Measurements from ENCODE around the gene USP7. TPM values are rescaled to one million over a fixed set of nuclear protein-coding genes. Genes with fewer than 3 reads are reported as not detected.
A peak's percentile ranks its signal among the peaks of the same experiment; 100 is the strongest.
"Not testable (repeated sequence)": the region's sequence is repeated elsewhere in the genome, so short reads cannot be mapped to it uniquely, and the experiment has no call there.

Gene USP7
- total RNA-seq, 1 donor from 2014 or later, result 136 TPM

GRCh38 chr16:8971416-8971815 lies 7.7 kb upstream of the USP7 start:
- Mint-ChIP-seq H3K4me1 (peaks cover 9% of the 10 kb centered on the region), H3K9me3 (no peaks in the 10 kb centered on the region), H3K36me3 (no peaks in the 10 kb centered on the region), H3K4me3 (no peak overlapping the region), H3K27ac (no peak overlapping the region), H3K27me3 (ENCODE audit: low read depth) (peaks cover 4% of the 10 kb centered on the region)
- TF ChIP-seq CTCF (IDR thresholded peaks at IDR 0.05; ENCODE audit: unreplicated experiment), result no peak
- DNase-seq (ENCODE audit: low spot score in 2 of 2, unreplicated experiment in 2 of 2), result no peak

- H3K4me3 Mint-ChIP-seq; H3K27me3 Mint-ChIP-seq (ENCODE audit: low read depth); H3K27ac Mint-ChIP-seq; H3K36me3 Mint-ChIP-seq; DNase-seq (ENCODE audit: low spot score in 2 of 2, unreplicated experiment in 2 of 2); H3K9me3 Mint-ChIP-seq; H3K4me1 Mint-ChIP-seq: not testable (repeated sequence)
Observed at GRCh38 chr16:8969202-8969897, 5.6 kb upstream of the USP7 start.

GRCh38 chr16:8968054-8968453 lies 4.3 kb upstream of the USP7 start:
- H3K27ac Mint-ChIP-seq; H3K36me3 Mint-ChIP-seq; H3K4me3 Mint-ChIP-seq; H3K4me1 Mint-ChIP-seq; DNase-seq (ENCODE audit: low spot score in 2 of 2, unreplicated experiment in 2 of 2); H3K27me3 Mint-ChIP-seq (ENCODE audit: low read depth); H3K9me3 Mint-ChIP-seq: not testable (repeated sequence)

- TF ChIP-seq CTCF (IDR thresholded peaks at IDR 0.05; ENCODE audit: unreplicated experiment), result no peak
- no peaks in the 10 kb centered on the region for H3K9me3 Mint-ChIP-seq
- H3K36me3 Mint-ChIP-seq, result no peaks in the 10 kb centered on the region
- peak overlapping the region; percentile 68 for H3K27ac Mint-ChIP-seq
- H3K4me1 Mint-ChIP-seq, result peaks cover 11% of the 10 kb centered on the region
- no peak overlapping the region for H3K4me3 Mint-ChIP-seq
- H3K27me3 Mint-ChIP-seq (ENCODE audit: low read depth), result peaks cover 4% of the 10 kb centered on the region
- DNase-seq (ENCODE audit: low spot score in 2 of 2, unreplicated experiment in 2 of 2), result no peak
Observed at GRCh38 chr16:8967132-8967821, 3.6 kb upstream of the USP7 start.

- peaks cover 16% of the 10 kb centered on the region for H3K4me1 Mint-ChIP-seq
- no peaks in the 10 kb centered on the region for H3K36me3 Mint-ChIP-seq
- H3K9me3 Mint-ChIP-seq, result no peaks in the 10 kb centered on the region
- TF ChIP-seq CTCF (IDR thresholded peaks at IDR 0.05; ENCODE audit: unreplicated experiment), result no peak
- peaks cover 3% of the 10 kb centered on the region for H3K27me3 Mint-ChIP-seq (ENCODE audit: low read depth)
- DNase-seq (ENCODE audit: low spot score in 2 of 2, unreplicated experiment in 2 of 2), result no peak
- H3K27ac Mint-ChIP-seq, result peak overlapping the region; percentile 68
- H3K4me3 Mint-ChIP-seq, result no peak overlapping the region
Observed at GRCh38 chr16:8966817-8967131, 3.1 kb upstream of the USP7 start.

- Mint-ChIP-seq H3K27me3 (ENCODE audit: low read depth) (no peaks in the 10 kb centered on the region), H3K27ac (peak overlapping the region; percentile 34), H3K9me3 (no peaks in the 10 kb centered on the region), H3K36me3 (no peaks in the 10 kb centered on the region), H3K4me3 (peak overlapping the region; percentile 65), H3K4me1 (peaks cover 38% of the 10 kb centered on the region)
- no peak for TF ChIP-seq CTCF (IDR thresholded peaks at IDR 0.05; ENCODE audit: unreplicated experiment)
- no peak for DNase-seq (ENCODE audit: low spot score in 2 of 2, unreplicated experiment in 2 of 2)
Observed at GRCh38 chr16:8964462-8964861, 756 bp upstream of the USP7 start.
